Measurements from ENCODE around the gene OR2A25. TPM values are rescaled to one million over a fixed set of nuclear protein-coding genes. Genes with fewer than 3 reads are reported as not detected.

Gene OR2A25
- total RNA-seq, 3 donors from 2014 or later: not detected

DNA sequence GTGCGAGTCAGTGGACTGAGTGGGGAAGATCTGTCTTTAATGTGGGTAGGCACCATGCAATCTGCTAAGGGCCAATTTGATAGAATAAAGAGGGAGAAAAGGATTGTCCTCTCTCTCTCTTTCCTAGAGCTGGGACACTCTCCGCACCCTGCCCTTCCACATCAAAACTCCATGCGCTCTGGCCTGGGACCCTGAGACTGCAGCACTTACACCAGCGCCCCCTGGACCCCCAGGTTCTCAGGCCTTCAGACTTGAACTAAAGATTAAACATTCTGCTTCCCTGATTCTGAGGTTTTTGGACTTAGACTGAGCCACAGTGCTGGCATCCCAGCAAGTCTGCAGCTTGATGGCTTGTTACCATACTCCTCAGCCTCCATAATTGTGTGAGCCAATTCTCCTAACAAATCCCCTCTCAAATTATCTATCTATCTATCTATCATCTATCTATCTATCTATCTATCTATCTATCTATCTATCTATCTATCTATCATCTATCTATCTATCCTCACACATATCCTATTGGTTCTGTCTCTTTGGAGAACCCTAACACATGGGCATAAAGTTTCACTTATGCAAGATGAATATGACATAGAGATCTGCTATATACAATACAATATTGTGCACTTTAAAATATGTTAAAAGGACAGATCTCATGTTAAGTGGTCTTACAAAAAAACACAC is 43.3 kb upstream of the OR2A25 start:
- no peaks in the 10 kb centered on the region for H3K36me3 ChIP-seq
- H3K9me3 ChIP-seq: no peaks in the 10 kb centered on the region
- H3K27me3 ChIP-seq: no peaks in the 10 kb centered on the region
- H3K4me3 ChIP-seq: no peak overlapping the region
- intact Hi-C loops (cut with DNase I; ENCODE audit: low total_unique reads): no loop called here
- TF ChIP-seq POLR2AphosphoS5 (IDR thresholded peaks at IDR 0.05): no peak
- TF ChIP-seq POLR2A (IDR thresholded peaks at IDR 0.05): no peak
- TF ChIP-seq CTCF (IDR thresholded peaks at IDR 0.05): no peak
- no peak for DNase-seq (ENCODE audit: low spot score in 2 of 2)
- H3K4me1 ChIP-seq: no peaks in the 10 kb centered on the region
- H3K27ac ChIP-seq: no peak overlapping the region

GRCh38 chr7:144027070-144027469 is 42.5 kb upstream of the OR2A25 start:
- Histone ChIP-seq H3K27me3 (no peaks in the 10 kb centered on the region), H3K36me3 (no peaks in the 10 kb centered on the region), H3K9me3 (no peaks in the 10 kb centered on the region), H3K4me1 (no peaks in the 10 kb centered on the region), H3K27ac (no peak overlapping the region), H3K4me3 (no peak overlapping the region)
- intact Hi-C loops (cut with DNase I; ENCODE audit: low total_unique reads): no loop called here
- no peak for DNase-seq (ENCODE audit: low spot score in 2 of 2)
- TF ChIP-seq CTCF (IDR thresholded peaks at IDR 0.05) (peak in 2 of 3 donors; percentile 28 to 54), POLR2A (IDR thresholded peaks at IDR 0.05) (no peak), POLR2AphosphoS5 (IDR thresholded peaks at IDR 0.05) (no peak)

GRCh38 chr7:144027974-144028373 is 41.6 kb upstream of the OR2A25 start:
- intact Hi-C loops (cut with DNase I; ENCODE audit: low total_unique reads): no loop called here
- no peaks in the 10 kb centered on the region for H3K4me1 ChIP-seq
- no peak overlapping the region for H3K4me3 ChIP-seq
- H3K9me3 ChIP-seq: no peaks in the 10 kb centered on the region
- no peaks in the 10 kb centered on the region for H3K27me3 ChIP-seq
- no peak for DNase-seq (ENCODE audit: low spot score in 2 of 2)
- no peak for TF ChIP-seq POLR2A (IDR thresholded peaks at IDR 0.05)
- no peak for TF ChIP-seq CTCF (IDR thresholded peaks at IDR 0.05)
- TF ChIP-seq POLR2AphosphoS5 (IDR thresholded peaks at IDR 0.05): no peak
- H3K27ac ChIP-seq: no peak overlapping the region
- no peaks in the 10 kb centered on the region for H3K36me3 ChIP-seq

DNA sequence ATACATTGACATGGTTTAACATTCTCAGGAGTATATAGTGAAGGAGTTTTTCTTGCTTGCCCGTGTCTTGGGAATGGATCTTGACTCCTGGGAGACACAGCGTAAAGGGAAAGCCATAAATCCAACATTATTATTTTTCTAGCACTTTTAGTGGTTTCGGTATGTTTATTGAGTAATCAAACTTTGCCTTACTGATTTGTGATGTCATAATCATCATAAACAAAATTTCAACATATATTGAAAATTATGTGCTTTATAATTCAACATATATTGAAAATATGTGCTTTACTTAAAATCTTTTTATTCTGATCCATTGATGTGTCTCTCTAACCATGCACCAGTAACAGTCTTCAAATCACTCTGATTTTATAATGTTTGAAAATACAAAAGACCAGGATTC is 41.1 kb upstream of the OR2A25 start:
- Histone ChIP-seq H3K27ac (no peak overlapping the region), H3K4me1 (no peaks in the 10 kb centered on the region), H3K9me3 (no peaks in the 10 kb centered on the region), H3K4me3 (no peak overlapping the region), H3K36me3 (no peaks in the 10 kb centered on the region), H3K27me3 (no peaks in the 10 kb centered on the region)
- intact Hi-C loops (cut with DNase I; ENCODE audit: low total_unique reads): no loop called here
- DNase-seq (ENCODE audit: low spot score in 2 of 2): no peak
- TF ChIP-seq POLR2A (IDR thresholded peaks at IDR 0.05) (no peak), CTCF (IDR thresholded peaks at IDR 0.05) (no peak), POLR2AphosphoS5 (IDR thresholded peaks at IDR 0.05) (no peak)

GRCh38 chr7:144032516-144032915 is 37.1 kb upstream of the OR2A25 start:
- Histone ChIP-seq H3K27me3 (no peaks in the 10 kb centered on the region), H3K4me1 (no peaks in the 10 kb centered on the region), H3K4me3 (no peak overlapping the region), H3K9me3 (no peaks in the 10 kb centered on the region), H3K27ac (no peak overlapping the region), H3K36me3 (no peaks in the 10 kb centered on the region)
- TF ChIP-seq POLR2A (IDR thresholded peaks at IDR 0.05) (no peak), POLR2AphosphoS5 (IDR thresholded peaks at IDR 0.05) (no peak), CTCF (IDR thresholded peaks at IDR 0.05) (no peak)
- no peak for DNase-seq (ENCODE audit: low spot score in 2 of 2)
- intact Hi-C loops (cut with DNase I; ENCODE audit: low total_unique reads): no loop called here

Measured in breast epithelium (tissue), 4 donors.